Tibial artery (tissue), 4 donors: ENCODE results near the gene FEN1.
A peak's percentile ranks its signal among the peaks of the same experiment; 100 is the strongest.

ENCODE experiments used
- DNase-seq, 2 donors: peaks; one replicate each; pipeline ENCODE4 v3.0.0-alpha.2; 2019
- H3K27ac ChIP-seq, 2 donors: fragments of 200-600 bp; sonication (generic) in 1 of 2; 1 replicate in 1 of 2; 2 replicates in 1 of 2; pipeline ENCODE4 v1.5.1; 2018 to 2019; ENCODE audit warnings: mild to moderate bottlenecking in 1 of 2
- H3K27me3 ChIP-seq, 2 donors: fragments of 200-600 bp; sonication (generic) in 1 of 2; one replicate each; pipeline versions ENCODE4 v1.5.1 to v1.6.0; 2016 to 2019
- H3K36me3 ChIP-seq, 3 donors: fragments of 200-600 bp; sonication (generic) in 2 of 3; one replicate each; pipeline ENCODE4 v1.5.1; 2016 to 2019; ENCODE audit warnings: mild to moderate bottlenecking in 2 of 3
- H3K4me1 ChIP-seq, 4 donors: fragments of 200-600 bp; sonication (generic) in 2 of 4; 1 replicate in 3 of 4; 2 replicates in 1 of 4; pipeline ENCODE4 v1.5.1; 2016 to 2019
- H3K4me3 ChIP-seq, 2 donors: fragments of 200-600 bp; sonication (generic) in 1 of 2; 1 replicate in 1 of 2; 2 replicates in 1 of 2; pipeline ENCODE4 v1.5.1; 2018 to 2019; ENCODE audit warnings: mild to moderate bottlenecking in 2 of 2
- H3K9me3 ChIP-seq, 3 donors: fragments of 200-600 bp; sonication (generic) in 1 of 3; one replicate each; pipeline ENCODE4 v1.5.1; 2016 to 2019
- intact Hi-C: fragments of 100-400 bp; cut with DNase I; formaldehyde crosslinking; loops from one replicate; pipeline ENCODE4 v1.15.0; 2023; ENCODE audit warnings: low total_unique reads
- TF ChIP-seq, protein P1 (sequence below), 2 experiments: fragments of 200-600 bp in 1 of 2; fragments of 450-650 bp in 1 of 2; IDR thresholded peaks; one replicate each; pipeline ENCODE4 v1.5.1; 2017 to 2019; ENCODE audit warnings: antibody characterized with exemption in 2 of 2, mild to moderate bottlenecking in 1 of 2, moderate library complexity in 1 of 2

Gene FEN1

GRCh38 chr11:61832207-61832606 is 39.5 kb downstream of the FEN1 start:
- intact Hi-C loops, result loop anchor here (5.0 kb wide), 1 partner anchor 55 kb away; no protein-coding TSS in a partner anchor
- TF ChIP-seq, protein P1, sequence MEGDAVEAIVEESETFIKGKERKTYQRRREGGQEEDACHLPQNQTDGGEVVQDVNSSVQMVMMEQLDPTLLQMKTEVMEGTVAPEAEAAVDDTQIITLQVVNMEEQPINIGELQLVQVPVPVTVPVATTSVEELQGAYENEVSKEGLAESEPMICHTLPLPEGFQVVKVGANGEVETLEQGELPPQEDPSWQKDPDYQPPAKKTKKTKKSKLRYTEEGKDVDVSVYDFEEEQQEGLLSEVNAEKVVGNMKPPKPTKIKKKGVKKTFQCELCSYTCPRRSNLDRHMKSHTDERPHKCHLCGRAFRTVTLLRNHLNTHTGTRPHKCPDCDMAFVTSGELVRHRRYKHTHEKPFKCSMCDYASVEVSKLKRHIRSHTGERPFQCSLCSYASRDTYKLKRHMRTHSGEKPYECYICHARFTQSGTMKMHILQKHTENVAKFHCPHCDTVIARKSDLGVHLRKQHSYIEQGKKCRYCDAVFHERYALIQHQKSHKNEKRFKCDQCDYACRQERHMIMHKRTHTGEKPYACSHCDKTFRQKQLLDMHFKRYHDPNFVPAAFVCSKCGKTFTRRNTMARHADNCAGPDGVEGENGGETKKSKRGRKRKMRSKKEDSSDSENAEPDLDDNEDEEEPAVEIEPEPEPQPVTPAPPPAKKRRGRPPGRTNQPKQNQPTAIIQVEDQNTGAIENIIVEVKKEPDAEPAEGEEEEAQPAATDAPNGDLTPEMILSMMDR (IDR thresholded peaks at IDR 0.05), result no peak
- no peaks in the 10 kb centered on the region for H3K9me3 ChIP-seq
- peaks cover 0 to 80% (median 76%) of the 10 kb centered on the region in 4 donors for H3K4me1 ChIP-seq
- no peak overlapping the region for H3K4me3 ChIP-seq
- DNase-seq, result no peak
- no peaks in the 10 kb centered on the region for H3K36me3 ChIP-seq
- no peaks in the 10 kb centered on the region for H3K27me3 ChIP-seq
- peak overlapping the region; percentile 77 to 92 for H3K27ac ChIP-seq

GRCh38 chr11:61832754-61833153 is 40.0 kb downstream of the FEN1 start:
- Histone ChIP-seq H3K9me3 (no peaks in the 10 kb centered on the region), H3K36me3 (no peaks in the 10 kb centered on the region), H3K27ac (peak overlapping the region; percentile 77 to 92), H3K27me3 (no peaks in the 10 kb centered on the region), H3K4me3 (no peak overlapping the region), H3K4me1 (peaks cover 0 to 79% (median 73%) of the 10 kb centered on the region in 4 donors)
- DNase-seq, result no peak
- intact Hi-C loops, result loop anchor here (5.0 kb wide), 1 partner anchor 55 kb away; no protein-coding TSS in a partner anchor
- TF ChIP-seq, protein P1 (IDR thresholded peaks at IDR 0.05), result no peak

GRCh38 chr11:61833471-61833870 is 40.8 kb downstream of the FEN1 start:
- TF ChIP-seq, protein P1 (IDR thresholded peaks at IDR 0.05), result no peak
- DNase-seq, result no peak
- no peaks in the 10 kb centered on the region for H3K27me3 ChIP-seq
- no peaks in the 10 kb centered on the region for H3K36me3 ChIP-seq
- peak overlapping the region; percentile 77 to 92 for H3K27ac ChIP-seq
- H3K9me3 ChIP-seq, result no peaks in the 10 kb centered on the region
- intact Hi-C loops, result loop anchor here (5.0 kb wide), 1 partner anchor 54 kb away; no protein-coding TSS in a partner anchor
- peaks cover 0 to 79% (median 71%) of the 10 kb centered on the region in 4 donors for H3K4me1 ChIP-seq
- no peak overlapping the region for H3K4me3 ChIP-seq

- H3K4me1 ChIP-seq, result peaks cover 0 to 79% (median 69%) of the 10 kb centered on the region in 4 donors
- H3K27me3 ChIP-seq, result no peaks in the 10 kb centered on the region
- H3K27ac ChIP-seq, result peak overlapping the region; percentile 77 to 92
- DNase-seq, result no peak
- intact Hi-C loops, result loop anchor here (5.0 kb wide), 1 partner anchor 53 kb away; no protein-coding TSS in a partner anchor
- no peak overlapping the region for H3K4me3 ChIP-seq
- no peaks in the 10 kb centered on the region for H3K9me3 ChIP-seq
- TF ChIP-seq, protein P1 (IDR thresholded peaks at IDR 0.05), result no peak
- no peaks in the 10 kb centered on the region for H3K36me3 ChIP-seq
Measured at GRCh38 chr11:61833926-61834277, 41.2 kb downstream of the FEN1 start.

GRCh38 chr11:61834278-61835048 is 41.8 kb downstream of the FEN1 start:
- Histone ChIP-seq H3K27ac (peak overlapping the region; percentile 77 to 92), H3K4me3 (peak overlapping the region in 1 of 2 donors; percentile 10), H3K4me1 (peaks cover 0 to 75% (median 64%) of the 10 kb centered on the region in 4 donors), H3K36me3 (no peaks in the 10 kb centered on the region), H3K9me3 (no peaks in the 10 kb centered on the region), H3K27me3 (no peaks in the 10 kb centered on the region)
- intact Hi-C loops, result loop anchor here (5.0 kb wide), 1 partner anchor 53 kb away; no protein-coding TSS in a partner anchor
- peak; percentile 69 to 90 for DNase-seq
- TF ChIP-seq, protein P1 (IDR thresholded peaks at IDR 0.05), result no peak
